ENCODE measurements around the gene TIMP1.

The TIMP1 gene

GRCh38 chrX:47581731-47582647 is at the start of gene TIMP1:
Gene TIMP1 (plus strand): TSS chrX:47582436. CDS start chrX:47583416, 980 bp downstream.
- peak; percentile 95 for DNase-seq

- DNase-seq = no peak
These were observed 42.4 kb upstream of the TIMP1 start for GRCh38 chrX:47539860-47540259.

GRCh38 chrX:47540754-47541538 is 41.3 kb upstream of the TIMP1 start:
- peak; percentile 94 for DNase-seq

DNA sequence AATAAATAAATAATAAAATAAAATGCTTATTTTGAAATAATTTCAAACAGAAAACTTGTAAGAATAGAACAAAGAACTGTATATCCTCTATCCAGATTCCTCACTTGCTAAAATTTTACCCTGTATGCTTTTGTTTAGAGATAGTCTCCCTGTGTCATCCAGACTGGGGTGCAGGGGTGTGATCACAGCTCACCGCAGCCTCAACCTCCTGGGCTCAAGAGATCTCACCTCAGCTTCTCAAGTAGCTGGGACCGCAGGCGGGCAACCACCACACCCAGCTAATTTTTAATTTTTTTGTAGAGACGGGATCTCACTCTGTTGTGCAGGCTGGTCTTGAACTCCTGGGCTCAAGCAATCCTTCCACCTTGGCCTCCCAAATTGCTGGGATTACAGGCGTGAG is 38.7 kb upstream of the TIMP1 start:
- DNase-seq = no peak

DNA sequence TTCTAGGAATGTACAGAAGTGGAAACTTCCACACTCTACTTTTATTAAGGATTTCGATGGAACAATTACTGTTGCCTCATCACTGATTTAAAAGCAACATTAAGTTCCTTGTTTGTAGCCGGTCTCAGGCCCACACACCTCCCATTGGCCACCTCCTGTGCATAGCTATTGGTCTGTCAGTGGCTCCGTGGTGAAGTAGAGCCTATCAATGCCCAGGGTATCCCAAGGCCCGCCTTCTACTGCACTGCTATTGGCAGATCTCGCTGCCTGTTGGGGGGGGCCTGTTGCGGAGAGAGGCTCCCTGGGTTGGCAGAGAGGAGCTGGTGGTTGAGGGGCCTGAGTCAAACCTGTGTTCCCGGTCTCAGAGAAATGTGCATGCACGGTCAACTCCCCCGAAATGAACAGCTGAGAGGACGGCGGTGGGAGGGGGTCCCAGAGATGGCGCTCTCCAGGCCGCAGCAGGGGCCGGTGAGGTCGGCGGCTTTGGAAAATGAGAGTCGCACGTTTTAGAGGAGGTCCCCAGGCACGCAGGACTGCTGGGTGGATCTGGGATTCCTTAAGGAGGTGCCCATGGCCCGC is 26.1 kb upstream of the TIMP1 start:
- peak; percentile 95 for DNase-seq

- DNase-seq = no peak
These were observed 23.8 kb upstream of the TIMP1 start for GRCh38 chrX:47558436-47558835.

DNA sequence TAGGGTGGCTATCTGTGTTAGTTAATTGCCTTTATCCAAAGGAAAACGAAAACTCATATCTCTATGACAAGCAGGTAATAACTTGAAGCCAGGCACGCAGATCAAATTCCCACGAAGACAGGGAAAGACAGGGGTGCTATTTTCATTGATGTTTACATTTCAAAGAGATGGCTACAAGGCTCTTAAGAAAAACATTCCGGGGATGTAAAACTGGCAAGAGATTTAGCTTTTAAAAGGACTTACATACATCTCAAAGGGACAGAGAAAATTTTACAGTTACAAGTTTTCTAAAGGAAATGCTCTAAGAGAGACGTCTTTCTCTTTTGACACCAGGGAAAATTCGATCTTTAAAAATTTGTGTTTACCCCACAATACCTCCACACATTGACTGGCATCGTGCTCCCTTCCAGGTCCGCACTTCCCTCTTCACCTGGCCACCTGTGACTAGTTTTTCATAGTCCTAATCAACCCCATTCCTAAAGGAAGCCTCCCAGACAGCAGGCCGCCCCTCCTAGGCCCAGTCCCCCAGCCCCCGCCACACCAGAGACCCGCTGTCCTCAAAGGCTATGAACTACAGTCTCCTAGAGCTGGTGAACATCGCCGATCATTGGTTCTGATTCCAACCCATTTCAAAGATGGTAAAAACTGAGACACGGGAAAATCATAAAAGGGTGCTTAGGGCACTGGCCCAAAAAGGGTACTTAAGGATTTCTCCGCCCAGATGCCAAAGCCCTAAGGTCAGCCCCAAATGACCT is 21.9 kb upstream of the TIMP1 start:
- DNase-seq = no peak

DNA sequence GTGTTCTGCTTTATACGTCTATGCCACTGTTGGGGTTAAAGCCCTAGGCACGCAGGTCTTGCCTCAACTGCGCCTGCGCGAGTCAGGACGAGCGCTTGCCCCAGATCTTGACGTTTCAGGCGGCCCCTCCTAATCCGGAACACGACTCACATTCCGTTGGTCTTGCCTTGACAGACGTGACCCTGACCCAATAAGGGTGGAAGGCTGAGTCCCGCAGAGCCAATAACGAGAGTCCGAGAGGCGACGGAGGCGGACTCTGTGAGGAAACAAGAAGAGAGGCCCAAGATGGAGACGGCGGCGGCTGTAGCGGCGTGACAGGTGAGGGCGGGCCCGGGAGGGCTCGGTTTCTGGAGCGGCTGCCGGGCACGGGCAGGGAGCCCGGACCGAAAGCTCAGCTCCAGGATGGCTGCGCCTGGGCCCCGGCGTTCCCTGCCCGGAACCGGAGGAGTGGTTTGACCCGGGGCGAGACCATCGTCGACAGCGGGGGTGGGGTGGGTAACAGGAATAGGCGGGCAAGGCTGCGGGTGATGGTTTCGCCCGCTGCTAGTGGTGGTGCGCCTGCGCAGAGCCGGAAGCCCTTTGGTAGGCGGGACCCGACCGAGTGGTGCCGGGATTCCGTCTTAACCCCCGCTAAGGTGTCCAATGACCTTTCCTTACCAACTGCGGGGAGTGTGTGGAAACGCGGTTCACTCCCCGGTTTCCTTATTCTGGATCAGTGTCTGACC is 21.1 kb upstream of the TIMP1 start, which contains the start of gene ARAF:
TSS of gene ARAF (plus strand) at position 272 of the 725 bp plus-strand sequence. CDS start 1,763 bp downstream, outside the sequence.
- DNase-seq = peak; percentile 98

DNA sequence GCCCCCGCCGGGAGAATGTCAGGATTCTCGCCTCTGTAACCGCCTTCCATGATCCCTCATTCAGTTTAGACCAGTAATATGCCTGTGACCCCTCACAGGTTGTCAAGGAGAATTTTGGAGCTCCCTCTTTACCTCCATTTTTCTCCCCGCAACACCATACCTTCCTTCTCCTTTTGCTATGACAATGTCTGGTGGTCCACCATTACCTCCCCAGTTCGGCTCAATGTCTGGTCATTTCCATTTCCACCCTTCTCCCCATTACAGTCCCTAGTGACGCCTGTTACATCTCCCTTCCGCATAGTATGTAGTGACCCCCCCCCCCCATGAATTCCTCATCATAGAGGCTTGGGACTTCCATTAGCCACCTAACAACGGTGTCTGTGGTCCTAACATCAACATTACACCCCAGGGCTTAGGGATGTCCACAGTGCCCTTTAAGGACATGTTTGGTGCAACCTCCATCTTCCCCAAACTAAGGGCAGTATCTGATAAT is 20.5 kb upstream of the TIMP1 start:
- DNase-seq = no peak

- peak; percentile 77 for DNase-seq
These were observed 19.5 kb upstream of the TIMP1 start for GRCh38 chrX:47562615-47563243.

- peak; percentile 71 for DNase-seq
These were observed 18.4 kb upstream of the TIMP1 start for GRCh38 chrX:47563801-47564315.

- no peak for DNase-seq
These were observed 17.7 kb upstream of the TIMP1 start for GRCh38 chrX:47564438-47565085.

- no peak for DNase-seq
These were observed 15.4 kb upstream of the TIMP1 start for GRCh38 chrX:47566841-47567240.

DNA sequence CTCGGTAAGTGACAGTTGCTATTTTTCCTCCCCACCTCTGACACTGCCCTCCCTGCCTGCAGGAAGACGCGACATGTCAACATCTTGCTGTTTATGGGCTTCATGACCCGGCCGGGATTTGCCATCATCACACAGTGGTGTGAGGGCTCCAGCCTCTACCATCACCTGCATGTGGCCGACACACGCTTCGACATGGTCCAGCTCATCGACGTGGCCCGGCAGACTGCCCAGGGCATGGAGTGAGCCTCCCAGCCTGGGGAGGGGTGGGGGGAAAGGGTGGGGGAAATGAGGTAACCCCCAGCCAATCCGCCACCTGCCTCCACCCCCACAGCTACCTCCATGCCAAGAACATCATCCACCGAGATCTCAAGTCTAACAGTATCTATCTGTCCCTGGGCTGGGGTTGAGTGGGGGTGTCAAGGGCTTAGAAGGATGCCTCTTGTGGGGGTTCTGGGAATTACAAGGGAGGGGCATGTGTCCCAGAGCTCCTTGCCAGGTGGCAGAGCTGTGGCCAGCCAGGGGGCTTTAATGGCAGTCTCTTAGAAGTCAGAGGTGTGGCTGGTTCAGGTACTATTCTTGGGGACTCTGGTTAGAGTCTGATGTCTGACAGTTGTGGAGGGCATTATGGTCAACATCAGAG is 13.5 kb upstream of the TIMP1 start:
- peak; percentile 42 for DNase-seq

DNA sequence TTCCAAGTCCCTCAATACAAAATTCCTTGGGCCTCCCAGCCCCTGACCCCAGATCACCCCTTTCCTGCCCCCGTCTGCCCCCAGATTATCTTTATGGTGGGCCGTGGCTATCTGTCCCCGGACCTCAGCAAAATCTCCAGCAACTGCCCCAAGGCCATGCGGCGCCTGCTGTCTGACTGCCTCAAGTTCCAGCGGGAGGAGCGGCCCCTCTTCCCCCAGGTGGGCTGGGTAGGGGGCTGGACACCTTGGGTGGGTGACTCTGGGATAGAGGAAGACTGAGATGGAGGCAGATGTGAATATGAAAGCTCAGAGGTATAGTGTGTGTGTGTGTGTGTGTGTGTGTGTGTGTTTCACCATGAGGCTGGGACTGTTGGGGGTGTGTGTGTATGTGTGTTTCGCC is 11.4 kb upstream of the TIMP1 start:
- DNase-seq = no peak

GRCh38 chrX:47571215-47571614 is 11.0 kb upstream of the TIMP1 start:
- DNase-seq = no peak

DNA sequence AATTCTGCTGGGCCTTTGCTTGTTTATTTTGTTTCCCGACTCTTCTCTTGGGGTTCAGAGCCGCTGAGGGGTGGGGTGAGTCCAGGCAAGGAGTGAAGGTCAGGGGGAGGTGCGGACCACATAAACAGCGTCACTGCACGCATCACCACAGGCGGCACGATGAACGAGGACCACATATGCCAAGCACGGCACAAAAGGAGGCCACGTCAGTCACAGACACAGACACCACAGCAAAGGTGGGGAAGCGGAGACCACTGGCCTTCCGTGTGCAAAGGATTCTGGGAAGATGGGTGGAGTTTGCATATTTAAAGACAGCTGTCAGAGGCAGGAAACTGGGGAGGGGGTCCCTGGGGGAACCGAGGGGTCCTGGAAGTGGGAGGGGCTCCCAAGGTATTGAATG is 10.3 kb upstream of the TIMP1 start:
- no peak for DNase-seq

DNA sequence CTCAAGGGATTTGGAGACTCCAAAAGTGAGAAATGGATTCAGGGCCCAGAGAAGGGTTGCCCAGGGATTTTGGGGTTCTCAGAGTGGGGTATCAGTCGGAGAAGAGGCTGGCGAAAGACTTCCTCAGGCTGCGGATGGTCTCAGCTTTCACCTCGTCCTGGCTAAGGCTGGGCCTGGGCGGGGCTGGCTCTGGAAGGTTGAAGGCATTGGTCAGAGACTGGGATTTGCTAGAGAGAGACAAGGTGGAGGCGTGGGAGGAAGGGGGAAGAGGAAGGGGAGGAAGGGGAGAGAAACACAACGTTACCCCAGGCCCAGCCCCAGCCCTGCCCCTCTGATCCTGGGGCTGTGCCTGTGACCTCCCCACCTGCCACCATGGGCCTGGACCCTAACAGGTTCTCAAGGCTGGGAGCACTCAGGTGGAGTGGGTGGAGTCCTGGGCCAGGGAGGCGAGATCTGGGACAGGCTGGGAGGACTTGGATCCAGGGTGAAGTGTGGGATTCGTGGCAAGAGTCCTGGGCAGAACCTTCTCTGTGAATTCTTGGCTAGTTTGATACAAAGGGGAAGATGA is 9.4 kb upstream of the TIMP1 start:
- no peak for DNase-seq

- no peak for DNase-seq
These were observed 8.7 kb upstream of the TIMP1 start for GRCh38 chrX:47573341-47574075.

All from OCI-M1 (cell line).